NCI-H526 (cell line): ENCODE measurements around the gene RPS16.
A peak's percentile ranks its signal among the peaks of the same experiment; 100 is the strongest.
"Not testable (repeated sequence)": the region's sequence is repeated elsewhere in the genome, so short reads cannot be mapped to it uniquely, and the experiment has no call there.

Experiments
- DNase-seq, 2 experiments: peaks; one replicate each; lab custom pipeline; 2025; lab: John Stamatoyannopoulos, UW

RPS16 gene

GRCh38 chr19:39435499-39436349 is at the start of gene RPS16:
RPS16 (minus strand) TSS chr19:39435949; CDS start chr19:39435895, 54 bp downstream.
- peak; percentile 96 to 100 for DNase-seq

GRCh38 chr19:39483141-39483540 is 47.4 kb upstream of the RPS16 start:
- no peak for DNase-seq

DNA sequence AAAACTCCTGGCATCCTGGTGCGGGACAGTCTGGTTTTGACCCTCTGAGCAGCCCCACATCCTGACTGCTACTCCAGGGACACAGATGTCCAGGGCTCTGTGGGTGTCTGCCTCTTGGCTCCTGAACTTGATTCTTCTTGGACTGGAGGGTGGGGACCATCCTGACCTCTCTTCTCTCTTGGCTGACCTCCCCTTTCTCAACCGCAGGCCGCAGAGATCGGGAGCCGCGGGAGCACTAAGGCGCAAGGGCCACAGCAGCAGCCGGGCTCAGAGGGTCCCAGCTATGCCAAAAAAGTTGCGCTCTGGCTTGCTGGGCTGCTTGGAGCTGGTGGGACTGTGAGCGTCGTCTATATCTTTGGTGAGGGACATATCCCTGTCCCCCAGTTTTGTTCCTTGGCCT is 45.9 kb upstream of the RPS16 start:
- no peak for DNase-seq

GRCh38 chr19:39481229-39481545 is 45.4 kb upstream of the RPS16 start:
- DNase-seq = no peak

DNA sequence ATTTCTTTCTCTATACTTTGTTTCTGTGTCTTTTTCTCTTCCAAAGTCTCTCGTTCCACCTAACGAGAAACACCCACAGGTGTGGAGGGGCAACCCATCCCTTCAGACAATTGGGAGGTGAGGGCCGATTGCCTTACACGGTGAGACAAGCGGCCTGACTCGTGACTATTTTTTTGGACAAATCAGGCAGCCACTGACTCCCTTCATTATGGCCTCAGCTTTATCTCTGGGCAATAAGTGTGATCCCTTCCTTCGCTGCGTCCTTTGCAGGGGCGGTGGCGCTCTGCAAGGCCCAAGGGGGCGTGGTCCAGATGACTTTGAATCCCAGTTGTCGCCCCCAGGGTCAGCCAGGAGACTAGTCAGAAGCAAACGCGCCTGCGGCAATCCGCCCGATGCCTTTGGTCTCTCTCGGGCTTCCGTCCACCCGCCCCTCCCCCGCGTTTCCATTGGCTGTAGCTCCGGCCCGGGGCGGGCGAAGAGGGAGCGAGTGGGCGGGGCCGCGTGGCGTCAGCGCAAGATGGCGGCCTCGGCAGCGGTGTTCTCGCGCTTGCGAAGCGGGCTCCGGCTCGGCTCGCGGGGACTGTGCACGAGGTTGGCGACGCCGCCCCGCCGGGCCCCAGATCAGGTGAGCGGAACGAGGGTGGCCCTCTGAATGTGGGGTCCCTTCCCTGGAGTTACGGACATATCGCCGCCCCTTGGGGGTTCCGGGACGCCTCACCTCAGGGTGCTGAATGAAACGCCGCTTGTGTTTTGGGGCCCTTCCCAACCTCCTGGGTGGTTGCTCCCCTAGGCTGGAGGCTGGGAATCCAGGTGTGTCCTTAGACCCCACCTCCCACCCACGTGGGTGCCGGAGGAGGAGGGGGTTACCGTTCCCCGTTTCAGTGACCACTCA is 44.8 kb upstream of the RPS16 start, which contains the start of gene TIMM50:
Gene TIMM50, plus strand, starts transcription at position 502 of the 892 bp plus-strand sequence. Its CDS starts 16 bp downstream, at position 518.
- peak; percentile 96 to 100 for DNase-seq

DNA sequence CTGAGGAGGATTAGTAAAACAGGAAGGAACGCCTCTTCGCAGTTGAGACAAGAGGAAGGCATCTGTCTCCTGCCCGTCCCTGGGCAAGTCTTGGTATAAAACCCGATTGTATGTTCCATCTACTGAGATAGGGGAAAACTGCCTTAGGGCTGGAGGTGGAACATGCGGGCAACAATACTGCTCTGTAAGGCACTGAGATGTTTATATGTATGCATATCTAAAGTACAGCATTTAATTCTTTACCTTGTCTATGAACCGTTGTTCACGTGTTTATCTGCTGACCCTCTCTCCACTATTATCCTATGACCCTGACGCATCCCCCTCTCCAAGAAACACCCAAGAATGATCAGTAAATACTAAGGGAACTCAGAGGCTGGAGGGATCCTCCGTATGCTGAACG is 44.2 kb upstream of the RPS16 start:
- no peak for DNase-seq

GRCh38 chr19:39479319-39479801 is 43.6 kb upstream of the RPS16 start:
- DNase-seq = not testable (repeated sequence)

GRCh38 chr19:39475748-39476147 is 40.0 kb upstream of the RPS16 start:
- DNase-seq = no peak

GRCh38 chr19:39474139-39474620 is 38.4 kb upstream of the RPS16 start:
- DNase-seq = peak; percentile 47 to 85

DNA sequence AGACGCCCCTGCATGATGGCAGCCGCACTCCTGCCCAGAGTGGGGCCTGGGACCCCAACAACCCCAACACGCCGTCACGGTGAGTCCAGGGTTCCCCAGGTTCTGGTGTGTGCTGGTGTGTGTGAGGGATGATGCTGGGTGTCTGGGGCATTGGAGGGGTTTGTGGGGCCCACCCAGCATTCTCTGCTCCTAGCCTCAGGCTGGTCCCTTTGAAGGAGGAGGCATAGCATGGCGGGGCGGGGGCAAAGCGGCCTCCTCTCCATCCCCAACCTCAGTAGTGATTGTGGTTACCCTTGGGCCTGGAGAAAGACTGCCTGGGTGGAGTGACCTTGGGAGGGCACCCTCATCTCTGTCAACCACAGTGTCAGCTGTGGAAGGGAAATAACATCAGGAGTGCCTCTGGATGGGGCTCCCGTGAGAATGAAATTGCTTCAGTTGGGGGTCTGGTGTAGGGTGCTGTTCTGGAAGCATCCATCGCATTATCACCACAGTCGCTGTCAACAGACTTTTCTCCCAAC is 37.8 kb upstream of the RPS16 start:
- no peak for DNase-seq

- no peak for DNase-seq
Measured at GRCh38 chr19:39472746-39473442, 37.1 kb upstream of the RPS16 start.

DNA sequence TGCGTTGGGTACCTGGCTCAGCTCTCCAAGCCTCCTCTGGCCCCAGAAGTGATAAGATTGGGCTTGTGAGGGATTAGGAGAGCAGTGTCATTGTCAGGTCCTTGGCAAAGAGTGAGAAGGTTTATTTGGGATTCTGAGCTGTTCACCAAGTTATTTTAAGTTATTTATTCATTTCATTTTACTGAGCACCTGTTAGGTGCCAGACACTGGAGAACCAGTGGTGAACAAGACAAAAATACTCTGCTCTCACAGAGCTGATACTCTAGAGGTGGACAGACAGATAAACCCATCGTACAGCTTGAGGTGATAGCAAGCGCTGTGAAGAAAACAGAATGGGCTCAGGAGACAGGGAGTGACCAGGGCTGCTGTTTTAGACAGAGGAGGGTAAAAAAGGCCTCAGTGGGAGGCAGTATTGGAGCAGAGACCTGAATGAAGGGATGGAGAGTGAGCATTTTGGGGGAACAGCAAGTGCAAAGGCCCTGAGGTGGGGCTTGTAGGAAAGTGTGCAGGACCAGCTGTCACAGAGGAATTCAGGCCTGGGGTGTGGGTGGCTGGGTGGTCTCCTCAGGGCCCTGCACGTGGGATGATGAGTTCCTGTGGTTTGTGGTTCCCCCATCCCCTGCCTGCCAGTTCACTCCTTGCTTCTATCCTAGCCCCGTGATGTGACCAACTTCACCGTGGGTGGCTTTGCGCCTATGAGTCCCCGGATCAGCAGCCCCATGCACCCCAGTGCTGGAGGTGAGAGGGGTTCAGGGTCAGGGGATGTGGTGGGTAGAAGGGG is 36.2 kb upstream of the RPS16 start:
- DNase-seq = no peak

GRCh38 chr19:39470724-39471339 is 35.1 kb upstream of the RPS16 start:
- DNase-seq = no peak

- no peak for DNase-seq
Measured at GRCh38 chr19:39469567-39469966, 33.8 kb upstream of the RPS16 start.

DNA sequence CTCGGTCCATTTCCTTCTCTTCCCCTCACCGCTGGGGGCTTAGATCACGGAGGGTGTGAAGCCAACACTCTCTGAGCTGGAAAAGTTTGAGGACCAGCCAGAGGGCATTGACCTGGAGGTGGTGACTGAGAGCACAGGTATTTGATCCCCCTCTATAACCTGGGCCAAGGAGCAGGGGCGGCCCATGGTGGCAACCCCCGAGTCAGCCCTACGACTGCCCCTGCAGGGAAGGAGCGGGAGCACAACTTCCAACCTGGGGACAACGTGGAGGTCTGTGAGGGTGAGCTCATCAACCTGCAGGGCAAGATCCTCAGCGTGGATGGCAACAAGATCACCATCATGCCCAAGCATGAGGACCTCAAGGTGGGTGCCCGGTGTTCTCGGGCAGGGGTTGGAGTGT is 33.3 kb upstream of the RPS16 start:
- no peak for DNase-seq

- no peak for DNase-seq
Measured at GRCh38 chr19:39467941-39468340, 32.2 kb upstream of the RPS16 start.

- DNase-seq = no peak
Measured at GRCh38 chr19:39465956-39466747, 30.4 kb upstream of the RPS16 start.

GRCh38 chr19:39463403-39463802 is 27.7 kb upstream of the RPS16 start:
- DNase-seq = no peak

GRCh38 chr19:39451257-39451656 is 15.5 kb upstream of the RPS16 start:
- DNase-seq = not testable (repeated sequence)
